ENCODE data around the gene SLC19A1.

The SLC19A1 gene

GRCh38 chr21:45454060-45454925 lies 87.9 kb downstream of the SLC19A1 start:
- no peak for DNase-seq (ENCODE audit: low read depth)

GRCh38 chr21:45453308-45453950 lies 88.8 kb downstream of the SLC19A1 start:
- DNase-seq (ENCODE audit: low read depth), result no peak

GRCh38 chr21:45452696-45453307 lies 89.4 kb downstream of the SLC19A1 start:
- no peak for DNase-seq (ENCODE audit: low read depth)

DNA sequence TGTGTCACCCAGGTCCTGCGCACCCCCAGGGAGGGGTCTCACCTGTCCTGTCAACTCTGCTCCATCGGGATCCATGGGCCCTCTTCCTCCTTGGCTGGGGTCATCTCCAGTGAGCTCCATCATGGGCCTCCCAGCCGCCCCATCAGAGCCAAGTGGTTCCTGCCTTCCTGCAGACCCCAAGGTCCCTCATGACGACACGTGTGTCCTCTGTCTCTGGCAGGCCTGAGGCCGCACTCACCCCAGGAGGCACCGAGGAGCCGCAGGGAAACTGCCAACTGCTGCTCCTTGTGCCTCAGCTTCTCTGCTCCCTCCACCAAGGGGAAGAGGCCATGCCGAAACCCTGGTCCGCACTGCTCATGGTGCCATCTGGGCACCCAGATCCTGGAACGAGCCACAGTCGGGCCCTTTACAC lies 90.5 kb downstream of the SLC19A1 start:
- DNase-seq (ENCODE audit: low read depth), result no peak

DNA sequence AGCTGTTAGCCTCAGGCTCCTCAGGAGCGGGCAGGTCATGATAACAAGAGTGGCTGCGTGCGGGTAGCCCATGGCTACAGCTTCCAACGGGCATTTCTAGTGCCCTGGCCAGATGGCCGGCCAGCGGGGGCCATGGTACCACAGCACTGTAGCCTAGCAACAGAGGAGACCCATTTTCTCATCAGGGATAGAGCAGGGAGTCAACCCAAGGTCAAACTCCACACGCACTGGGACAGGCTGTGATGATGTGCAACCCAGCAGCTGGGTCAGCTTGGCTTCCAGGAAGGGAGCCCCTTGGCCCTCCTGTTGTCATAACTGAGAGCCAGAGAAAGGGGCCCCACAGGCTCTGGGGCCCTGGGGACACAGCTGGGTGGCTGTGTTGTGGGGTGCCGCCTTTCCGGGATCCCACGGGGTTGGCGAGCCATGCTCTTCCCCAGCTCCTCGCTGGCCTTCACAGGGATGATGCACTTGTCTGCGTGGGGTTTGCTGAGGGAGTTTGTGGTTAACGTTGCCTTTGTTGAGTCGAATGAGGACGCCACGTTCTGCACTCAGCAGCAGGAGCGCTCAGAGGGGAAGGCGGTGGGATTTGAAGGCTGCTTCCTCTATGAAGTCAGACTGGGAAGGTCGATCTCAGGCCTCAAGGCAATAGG lies 91.0 kb downstream of the SLC19A1 start:
- no peak for DNase-seq (ENCODE audit: low read depth)

- DNase-seq (ENCODE audit: low read depth), result no peak
Measured at GRCh38 chr21:45450423-45451090, 91.7 kb downstream of the SLC19A1 start.

DNA sequence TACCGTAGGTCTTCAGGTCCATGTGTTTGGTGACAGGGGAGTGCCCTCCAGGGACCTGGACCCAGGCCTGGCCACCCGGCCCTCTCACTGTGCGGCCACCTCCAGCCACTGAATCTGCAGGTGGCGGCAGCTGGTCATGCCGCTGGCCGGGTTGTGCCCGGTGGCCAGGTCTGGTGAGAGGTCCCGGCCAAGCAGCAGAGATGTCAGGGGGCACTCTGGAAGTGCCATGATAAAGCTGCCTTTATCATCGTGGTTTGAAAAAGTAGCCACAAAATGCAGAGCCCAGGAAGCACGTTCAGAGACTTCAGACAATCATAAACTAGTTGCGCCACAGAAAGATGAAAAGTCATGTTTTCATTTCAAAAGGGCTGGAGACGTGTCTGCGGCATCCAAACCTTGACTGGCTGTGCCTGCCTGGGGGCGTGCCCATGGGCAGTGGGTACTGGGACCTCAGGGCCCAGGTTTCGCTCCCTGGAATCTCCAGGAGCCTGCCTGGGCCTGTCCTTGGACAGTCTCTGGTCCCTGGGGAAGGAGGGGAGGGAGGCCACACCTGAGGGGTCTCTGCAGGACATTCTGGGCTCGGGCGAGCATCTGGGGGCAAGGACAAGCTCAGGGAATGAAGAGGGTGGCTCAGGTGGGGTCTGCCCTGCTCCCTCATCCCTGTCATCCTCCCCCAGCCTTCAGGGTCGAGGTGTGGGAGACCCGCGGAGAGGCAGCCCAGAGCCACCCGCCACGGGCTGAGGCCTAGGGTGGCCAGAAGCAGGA lies 92.4 kb downstream of the SLC19A1 start:
- no peak for DNase-seq (ENCODE audit: low read depth)

GRCh38 chr21:45448810-45449657 lies 93.2 kb downstream of the SLC19A1 start:
- no peak for DNase-seq (ENCODE audit: low read depth)

DNA sequence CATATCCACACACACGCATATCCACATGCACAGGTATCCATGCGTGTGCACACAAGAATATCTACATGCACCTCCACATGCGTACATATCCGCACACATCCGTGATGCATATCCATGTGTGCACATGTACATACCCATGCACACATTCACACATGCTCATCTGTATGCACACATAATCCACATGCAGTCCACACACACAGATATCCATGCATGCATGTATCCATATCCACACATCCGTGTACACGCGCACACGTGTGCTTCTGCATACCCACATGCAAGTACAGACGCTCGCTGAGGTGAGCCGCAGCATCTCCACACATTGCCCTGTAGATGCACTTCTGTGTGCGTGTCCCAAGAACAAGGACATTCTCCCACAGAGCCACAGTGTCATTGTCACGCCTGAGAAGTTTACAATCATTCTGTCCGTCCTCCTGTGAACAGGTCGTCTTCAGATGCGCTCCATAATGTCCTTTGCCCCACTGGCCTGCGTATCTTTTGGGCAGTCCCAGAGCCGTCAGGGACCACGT lies 93.9 kb downstream of the SLC19A1 start:
- no peak for DNase-seq (ENCODE audit: low read depth)

Data from GM04503 (cell line).